NCI-H524 treated with DMSO at 0.1 percent for 48 hours (cell line): ENCODE measurements around the gene CREG1.
"Not testable (repeated sequence)": the region's sequence is repeated elsewhere in the genome, so short reads cannot be mapped to it uniquely, and the experiment has no call there.

Source experiments
- DNase-seq: peaks from one replicate; lab custom pipeline; 2025; lab: John Stamatoyannopoulos, UW

CREG1 gene

DNA sequence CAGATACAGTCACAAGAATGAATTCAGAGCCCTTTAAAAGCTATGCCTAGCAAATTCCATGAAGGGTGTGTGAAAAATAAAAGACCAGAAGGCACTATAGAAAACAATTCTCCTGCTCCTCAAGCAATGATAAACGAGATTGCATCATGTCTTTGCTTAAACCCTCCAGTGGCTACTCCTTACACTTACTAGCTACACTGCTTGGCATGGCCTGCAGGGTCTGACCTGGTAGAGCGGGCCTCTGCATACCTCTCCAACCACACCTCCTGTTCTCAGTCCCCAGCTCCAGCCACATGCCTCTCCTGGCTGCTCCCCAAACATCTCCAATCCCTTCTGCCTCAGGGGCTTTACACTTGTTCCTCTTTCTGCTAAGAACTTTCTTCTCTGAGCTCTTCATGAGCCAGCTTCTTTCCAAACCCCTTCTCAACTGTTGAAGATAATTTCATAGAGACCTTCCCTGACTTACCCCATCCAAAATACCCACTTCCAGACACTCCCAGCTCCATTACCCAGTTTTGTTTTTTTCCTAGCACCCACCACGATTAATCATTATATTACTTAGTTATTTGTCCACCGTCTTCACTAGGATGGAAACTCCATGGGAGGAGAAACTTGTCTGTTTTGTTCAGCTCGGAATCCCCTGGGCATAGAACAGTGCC is 11.2 kb upstream of the CREG1 start:
- DNase-seq = no peak

- DNase-seq = no peak
Measured at GRCh38 chr1:167563579-167564246, 10.2 kb upstream of the CREG1 start.

GRCh38 chr1:167562702-167563101 is 9.1 kb upstream of the CREG1 start:
- no peak for DNase-seq

DNA sequence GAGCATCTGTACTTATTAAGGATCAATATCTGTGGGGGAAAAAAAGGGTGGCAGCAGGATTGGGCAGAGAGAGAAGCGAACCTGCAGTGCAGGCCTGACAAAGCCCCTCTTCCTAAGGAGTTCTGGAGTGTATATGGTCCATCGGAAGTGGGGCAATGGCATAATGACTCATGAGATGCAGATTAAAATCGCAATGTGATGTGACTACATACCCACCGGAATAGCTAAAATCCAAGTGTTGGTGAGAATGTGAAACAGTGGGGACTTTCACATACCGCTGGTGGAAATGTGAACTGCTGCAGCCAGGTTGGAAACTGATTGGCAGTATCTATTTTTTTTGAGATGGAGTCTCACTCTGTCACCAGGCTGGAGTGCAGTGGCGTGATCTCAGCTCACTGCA is 8.2 kb upstream of the CREG1 start:
- DNase-seq = no peak

DNA sequence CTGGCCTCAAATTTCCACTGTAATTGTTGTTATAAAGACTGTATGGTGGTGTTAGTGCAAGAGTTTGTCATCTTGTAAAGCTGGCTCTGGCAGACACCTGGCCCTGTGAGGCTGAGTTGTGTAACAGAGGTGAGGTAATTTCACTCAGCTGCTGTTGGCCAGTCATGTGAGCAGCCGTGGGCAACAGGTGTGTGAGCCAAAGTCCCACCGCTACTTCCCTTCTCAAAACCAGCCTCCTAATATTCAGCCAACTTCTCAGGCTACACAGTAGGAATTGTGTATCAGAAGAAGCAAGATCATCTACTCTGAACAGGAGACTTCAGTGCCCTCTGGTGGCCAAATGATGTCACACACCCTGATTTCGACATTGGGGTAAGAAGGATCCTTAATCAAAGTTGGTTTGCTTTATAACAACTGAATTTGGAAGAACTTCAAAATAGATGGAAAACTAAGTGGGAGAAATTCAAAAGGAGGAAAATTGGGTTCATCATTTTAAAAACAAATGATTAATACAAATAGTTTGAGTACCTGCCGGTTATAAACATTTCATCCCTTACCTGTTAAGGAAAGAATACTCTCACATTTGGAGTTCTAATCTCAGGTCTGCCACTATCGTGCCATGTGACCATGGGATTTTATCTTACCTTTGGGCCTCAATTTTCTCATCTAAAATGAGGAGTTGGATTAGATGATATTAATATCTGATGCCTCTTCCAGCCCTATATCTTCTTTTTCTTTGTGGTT is 2.6 kb upstream of the CREG1 start:
- no peak for DNase-seq

- DNase-seq = not testable (repeated sequence)
Measured at GRCh38 chr1:167555072-167555471, 1.5 kb upstream of the CREG1 start.

DNA sequence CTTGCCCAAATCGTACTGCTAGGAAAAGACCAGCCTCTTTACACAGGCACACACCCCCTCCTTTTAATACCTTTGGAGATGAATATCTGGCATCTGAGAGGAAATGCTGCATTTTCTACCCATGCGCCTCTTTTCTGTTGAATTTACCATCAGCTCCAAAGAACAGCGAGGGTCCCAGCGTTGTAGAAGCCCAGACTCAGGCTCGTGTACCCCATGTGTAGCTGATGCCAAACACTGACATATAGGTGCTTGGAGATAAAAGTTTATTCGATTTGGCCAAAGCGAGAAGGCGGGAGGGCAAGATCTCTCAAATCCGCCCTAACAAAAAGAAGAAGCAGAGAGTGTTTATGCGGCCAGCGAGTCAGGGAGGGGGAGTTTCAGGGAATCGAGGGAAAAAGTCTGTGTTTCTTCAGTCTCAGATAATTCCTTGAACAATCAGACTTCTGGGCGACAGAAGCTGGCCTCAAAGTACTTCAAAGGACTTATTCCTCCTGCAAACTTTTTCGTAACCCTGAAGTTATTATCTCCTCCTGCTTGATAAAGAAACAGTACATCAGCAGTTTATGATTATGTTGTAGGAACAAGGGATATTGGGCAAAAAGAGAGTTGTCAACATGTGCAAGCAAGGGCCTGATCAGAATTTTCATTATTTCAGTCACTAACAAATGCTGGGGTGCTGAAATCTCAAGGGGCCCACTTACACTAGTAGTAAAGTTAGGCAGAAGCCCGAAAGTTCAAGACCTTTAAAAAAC is 642 bp upstream of the CREG1 start:
- DNase-seq = no peak

DNA sequence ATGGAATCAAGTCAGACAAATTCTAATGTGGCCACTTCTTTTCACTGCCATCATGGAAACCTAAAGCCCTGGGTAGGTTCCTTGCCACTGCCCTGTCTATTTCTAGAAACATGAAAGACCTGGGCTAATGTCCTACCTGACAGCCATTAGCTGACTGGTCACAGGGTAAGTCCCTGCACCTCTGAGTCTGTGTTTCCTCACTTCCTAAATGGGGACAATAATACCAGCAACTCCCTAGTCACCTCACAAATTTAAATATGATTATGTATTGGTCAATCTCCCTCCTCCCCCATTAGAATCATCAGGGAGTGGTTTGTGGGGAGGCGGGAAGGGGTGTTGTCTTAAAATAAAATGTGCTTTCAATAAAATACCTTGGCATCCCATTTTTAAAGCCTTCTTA is 2.2 kb downstream of the CREG1 start:
- DNase-seq = no peak

DNA sequence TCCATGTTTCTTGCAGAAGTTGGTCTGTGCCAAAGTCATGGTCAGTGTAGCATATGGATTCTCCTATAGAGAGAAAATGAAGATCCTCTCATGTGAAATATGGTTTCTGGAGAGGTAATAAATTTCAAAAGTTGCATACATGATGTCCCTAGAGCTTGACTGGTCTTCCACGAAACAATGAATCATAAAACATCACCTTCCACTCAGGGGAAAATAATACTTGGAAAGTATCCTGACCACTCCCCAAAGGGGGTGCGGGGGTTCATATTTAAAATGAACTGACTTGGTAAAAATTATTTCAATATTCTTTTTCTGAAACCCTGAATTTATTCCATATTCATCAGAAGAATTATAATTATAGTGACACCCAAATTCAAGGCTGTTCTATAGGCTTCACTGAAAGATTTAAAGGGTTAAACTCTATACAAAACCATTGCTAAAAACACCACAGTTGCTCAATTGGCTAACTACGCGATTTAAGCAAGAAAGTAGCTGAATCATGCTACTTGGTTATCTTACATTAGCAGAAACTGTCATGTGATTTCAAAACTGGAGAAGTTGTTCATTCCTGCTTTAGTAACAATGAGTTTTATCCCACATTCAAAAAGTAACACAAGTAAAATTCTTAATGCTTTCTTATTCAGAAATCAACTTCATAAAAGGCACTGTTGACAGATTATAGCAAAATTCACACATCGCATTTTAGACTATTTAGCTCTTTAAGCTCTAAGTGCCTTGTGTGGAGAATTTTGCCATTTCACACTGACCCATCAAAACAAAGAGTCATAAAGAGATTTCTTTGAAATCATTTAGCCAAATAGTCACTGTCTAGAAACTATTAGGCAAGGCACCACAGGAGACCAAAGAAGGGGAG is 5.3 kb downstream of the CREG1 start:
- DNase-seq = no peak

DNA sequence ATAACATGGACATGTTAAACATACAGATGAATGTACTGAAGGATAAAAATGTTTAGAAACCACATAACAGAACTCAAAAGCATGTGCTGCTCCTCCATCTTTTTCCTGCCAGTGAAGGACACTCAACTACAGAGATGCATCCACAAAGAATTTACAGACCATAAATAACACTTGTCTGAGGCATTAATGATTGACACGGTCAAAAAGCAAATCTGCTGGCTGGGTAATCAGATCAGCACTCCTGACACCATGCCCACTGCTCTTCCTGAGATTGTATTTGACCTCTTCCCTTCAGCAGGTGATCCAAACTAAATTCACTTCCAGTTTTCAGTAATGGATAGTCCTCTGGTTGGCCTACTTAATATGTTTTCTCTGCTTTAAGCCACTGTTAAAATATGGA is 6.6 kb downstream of the CREG1 start:
- no peak for DNase-seq

GRCh38 chr1:167545349-167545748 is 8.2 kb downstream of the CREG1 start:
- no peak for DNase-seq

DNA sequence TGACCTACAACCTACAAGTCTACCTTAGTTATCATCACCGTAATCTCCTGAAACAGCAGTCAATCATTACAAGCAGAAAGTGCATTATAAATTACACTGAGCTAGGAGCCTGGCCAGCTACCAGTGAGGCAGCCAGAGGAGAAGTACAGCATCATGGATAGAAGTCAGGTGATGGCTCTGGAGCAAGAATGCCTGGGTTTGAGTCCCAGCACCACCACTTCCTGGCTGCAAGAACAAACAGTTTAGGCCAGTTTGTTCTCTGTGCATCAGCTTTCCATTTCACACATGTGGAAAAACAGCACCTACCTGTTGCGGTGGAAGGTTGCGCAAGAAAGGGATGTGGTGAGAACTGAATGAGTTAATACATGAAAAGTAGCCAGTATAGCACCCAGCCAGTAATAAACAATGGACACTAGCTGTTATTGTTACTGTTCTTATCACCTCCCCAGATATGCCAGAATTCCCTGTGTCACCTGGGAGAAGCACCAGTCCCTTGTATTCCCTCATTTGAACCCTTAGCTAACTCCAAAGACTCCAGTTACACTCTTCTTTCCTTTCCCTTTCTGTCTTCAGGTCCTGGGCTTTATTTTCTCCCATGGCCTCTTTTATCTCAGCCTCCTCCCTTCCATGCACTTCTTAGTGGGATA is 9.0 kb downstream of the CREG1 start:
- no peak for DNase-seq

DNA sequence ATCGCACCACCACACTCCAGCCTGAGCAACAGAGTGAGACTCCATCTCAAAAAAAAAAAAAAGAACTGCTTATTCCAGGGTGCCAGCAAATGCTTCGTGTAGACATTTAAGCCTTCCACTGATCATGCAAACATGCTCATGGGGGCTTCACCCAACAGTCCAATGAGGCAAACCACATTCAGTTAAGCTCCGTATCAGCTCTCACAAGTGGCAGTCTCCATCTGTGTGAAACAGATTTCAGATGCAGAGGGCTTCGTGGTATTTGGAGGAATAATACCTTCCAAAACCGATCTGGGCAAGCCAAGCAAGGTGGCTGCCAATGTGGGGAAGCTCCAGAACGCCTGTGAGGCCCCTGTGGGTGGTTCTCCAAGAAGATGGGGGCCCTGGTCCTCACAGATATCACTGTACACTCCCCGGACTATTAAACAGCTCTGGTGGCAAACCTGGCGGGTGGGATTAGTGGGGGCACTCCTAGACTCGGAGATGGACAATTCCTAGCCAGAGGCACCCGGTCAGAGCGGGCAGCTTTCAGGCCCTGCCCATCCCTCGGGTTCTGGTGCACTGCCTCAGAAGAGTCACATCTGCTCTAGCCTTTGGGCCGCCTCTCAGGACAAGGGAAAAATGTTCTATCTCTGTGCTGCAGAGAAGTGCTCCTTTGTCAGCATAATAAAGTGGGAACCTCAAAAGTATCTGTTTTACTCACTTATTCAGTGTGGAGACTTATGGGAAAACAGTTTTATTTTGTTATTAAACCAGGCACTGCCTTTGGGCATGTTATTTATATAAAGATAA is 10.2 kb downstream of the CREG1 start:
- no peak for DNase-seq

GRCh38 chr1:167542109-167543032 is 11.2 kb downstream of the CREG1 start:
- DNase-seq = no peak

GRCh38 chr1:167541610-167542009 is 12.0 kb downstream of the CREG1 start:
- no peak for DNase-seq

GRCh38 chr1:167541003-167541402 is 12.6 kb downstream of the CREG1 start:
- no peak for DNase-seq

DNA sequence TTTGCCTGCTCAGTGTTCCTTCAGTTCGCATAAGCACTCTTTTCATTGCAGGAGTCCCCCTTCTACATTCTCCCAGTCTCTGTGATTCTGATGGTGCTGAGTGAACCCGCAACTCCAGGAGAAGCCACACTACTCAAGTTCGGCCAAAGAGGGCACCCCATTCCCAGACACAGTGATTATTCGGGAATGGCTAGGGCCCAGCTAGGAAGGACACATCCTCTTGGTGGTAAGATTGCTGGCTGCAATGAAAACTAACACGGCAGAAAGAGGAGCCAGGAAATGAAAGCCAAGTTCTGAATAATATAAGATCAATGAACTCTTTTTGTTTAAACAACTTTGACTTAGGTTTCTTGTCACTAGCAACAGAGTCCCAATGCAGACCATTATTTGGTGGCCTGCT is 14.9 kb downstream of the CREG1 start:
- no peak for DNase-seq

- peak; percentile 16 for DNase-seq
Measured at GRCh38 chr1:167533851-167534300, 19.7 kb downstream of the CREG1 start.
